Measurements from ENCODE around the gene FBXL7. TPM values are rescaled to one million over a fixed set of nuclear protein-coding genes. Genes with fewer than 3 reads are reported as not detected.
"Not testable (repeated sequence)": the region's sequence is repeated elsewhere in the genome, so short reads cannot be mapped to it uniquely, and the experiment has no call there.

The FBXL7 gene
- total RNA-seq, 1 experiment from 2014 or later = not detected

- Mint-ChIP-seq H3K36me3 (ENCODE audit: insufficient read depth, unreplicated experiment) (no peaks in the 10 kb centered on the region), H3K4me1 (ENCODE audit: insufficient read depth, unreplicated experiment) (no peaks in the 10 kb centered on the region), H3K27me3 (ENCODE audit: insufficient read depth, unreplicated experiment) (no peaks in the 10 kb centered on the region), H3K4me3 (ENCODE audit: unreplicated experiment) (no peak overlapping the region), H3K9me3 (ENCODE audit: unreplicated experiment) (peaks cover 7% of the 10 kb centered on the region), H3K27ac (ENCODE audit: low read depth, unreplicated experiment) (no peak overlapping the region)
- DNase-seq (ENCODE audit: unreplicated experiment) = no peak
- ChIA-PET POLR2A (no interaction called here), CTCF (interaction anchor here (0.7 to 1.1 kb wide), 2 partner anchors 153 to 879 kb away, joined by 3 to 4 read pairs; no protein-coding TSS in a partner anchor)
- BruUV-seq (replicated peaks) = no TSS peak
- TF ChIP-seq, protein P1, sequence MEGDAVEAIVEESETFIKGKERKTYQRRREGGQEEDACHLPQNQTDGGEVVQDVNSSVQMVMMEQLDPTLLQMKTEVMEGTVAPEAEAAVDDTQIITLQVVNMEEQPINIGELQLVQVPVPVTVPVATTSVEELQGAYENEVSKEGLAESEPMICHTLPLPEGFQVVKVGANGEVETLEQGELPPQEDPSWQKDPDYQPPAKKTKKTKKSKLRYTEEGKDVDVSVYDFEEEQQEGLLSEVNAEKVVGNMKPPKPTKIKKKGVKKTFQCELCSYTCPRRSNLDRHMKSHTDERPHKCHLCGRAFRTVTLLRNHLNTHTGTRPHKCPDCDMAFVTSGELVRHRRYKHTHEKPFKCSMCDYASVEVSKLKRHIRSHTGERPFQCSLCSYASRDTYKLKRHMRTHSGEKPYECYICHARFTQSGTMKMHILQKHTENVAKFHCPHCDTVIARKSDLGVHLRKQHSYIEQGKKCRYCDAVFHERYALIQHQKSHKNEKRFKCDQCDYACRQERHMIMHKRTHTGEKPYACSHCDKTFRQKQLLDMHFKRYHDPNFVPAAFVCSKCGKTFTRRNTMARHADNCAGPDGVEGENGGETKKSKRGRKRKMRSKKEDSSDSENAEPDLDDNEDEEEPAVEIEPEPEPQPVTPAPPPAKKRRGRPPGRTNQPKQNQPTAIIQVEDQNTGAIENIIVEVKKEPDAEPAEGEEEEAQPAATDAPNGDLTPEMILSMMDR (IDR thresholded peaks at IDR 0.05; ENCODE audit: unreplicated experiment) = no peak
- intact Hi-C loops (cut with micrococcal nuclease) = no loop called here
These were observed 364.7 kb downstream of the FBXL7 start for GRCh38 chr5:15864536-15865215.

DNA sequence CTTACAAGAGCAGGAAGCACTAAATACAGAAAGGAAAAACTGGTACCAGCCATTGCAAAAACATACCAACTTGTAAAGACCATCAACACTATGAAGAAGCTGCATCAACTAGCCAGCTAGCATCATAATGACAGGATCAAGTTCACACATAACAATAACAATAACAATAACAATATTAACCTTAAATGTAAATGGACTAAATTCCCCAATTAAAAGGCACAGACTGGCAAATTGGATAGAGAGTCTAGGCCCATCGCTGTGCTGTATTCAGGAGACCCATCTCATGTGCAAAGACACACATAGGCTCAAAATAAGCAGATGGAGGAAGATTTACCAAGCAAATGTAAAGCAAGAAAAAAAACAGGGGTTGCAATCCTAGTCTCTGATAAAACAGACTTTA lies 372.3 kb downstream of the FBXL7 start:
- DNase-seq (ENCODE audit: unreplicated experiment); H3K4me1 Mint-ChIP-seq (ENCODE audit: insufficient read depth, unreplicated experiment); H3K27ac Mint-ChIP-seq (ENCODE audit: low read depth, unreplicated experiment); BruUV-seq (replicated peaks); CTCF ChIA-PET; H3K27me3 Mint-ChIP-seq (ENCODE audit: insufficient read depth, unreplicated experiment); intact Hi-C loops (cut with micrococcal nuclease); POLR2A ChIA-PET; H3K4me3 Mint-ChIP-seq (ENCODE audit: unreplicated experiment); H3K36me3 Mint-ChIP-seq (ENCODE audit: insufficient read depth, unreplicated experiment): not testable (repeated sequence)
- H3K9me3 Mint-ChIP-seq (ENCODE audit: unreplicated experiment) = peaks cover 35% of the 10 kb centered on the region

GRCh38 chr5:15877914-15878313 lies 377.9 kb downstream of the FBXL7 start:
- ChIA-PET POLR2A (no interaction called here), CTCF (interaction anchor here (0.8 kb wide), 1 partner anchor 118 kb away, joined by 3 read pairs; no protein-coding TSS in a partner anchor)
- Mint-ChIP-seq H3K27ac (ENCODE audit: low read depth, unreplicated experiment) (no peak overlapping the region), H3K27me3 (ENCODE audit: insufficient read depth, unreplicated experiment) (no peaks in the 10 kb centered on the region), H3K4me3 (ENCODE audit: unreplicated experiment) (no peak overlapping the region), H3K4me1 (ENCODE audit: insufficient read depth, unreplicated experiment) (no peaks in the 10 kb centered on the region), H3K36me3 (ENCODE audit: insufficient read depth, unreplicated experiment) (no peaks in the 10 kb centered on the region), H3K9me3 (ENCODE audit: unreplicated experiment) (peaks cover 7% of the 10 kb centered on the region)
- TF ChIP-seq, protein P1 (IDR thresholded peaks at IDR 0.05; ENCODE audit: unreplicated experiment) = no peak
- DNase-seq (ENCODE audit: unreplicated experiment) = no peak
- intact Hi-C loops (cut with micrococcal nuclease) = no loop called here
- no TSS peak for BruUV-seq (replicated peaks)

DNA sequence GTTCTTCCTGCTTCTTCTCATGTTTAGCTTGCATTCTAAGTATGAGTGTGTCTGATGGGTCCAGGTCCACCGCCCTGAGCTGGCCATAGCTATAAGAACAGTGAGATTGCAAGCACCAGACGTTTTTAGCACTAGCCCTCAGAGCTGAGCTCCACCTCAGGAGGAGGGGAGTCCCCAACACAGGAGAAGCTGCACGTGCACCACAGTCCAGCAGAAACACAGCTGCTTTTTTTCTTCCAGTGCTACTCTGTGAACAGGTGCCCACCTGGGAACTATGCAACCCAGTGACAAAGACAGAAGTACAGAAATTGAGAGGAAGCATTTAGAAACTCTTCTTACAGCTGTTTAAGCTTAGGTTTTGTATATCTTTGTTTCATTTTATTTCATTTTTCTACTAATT lies 380.2 kb downstream of the FBXL7 start:
- no peak overlapping the region for H3K4me3 Mint-ChIP-seq (ENCODE audit: unreplicated experiment)
- TF ChIP-seq, protein P1 (IDR thresholded peaks at IDR 0.05; ENCODE audit: unreplicated experiment) = no peak
- BruUV-seq (replicated peaks) = no TSS peak
- H3K27ac Mint-ChIP-seq (ENCODE audit: low read depth, unreplicated experiment) = no peak overlapping the region
- intact Hi-C loops (cut with micrococcal nuclease) = no loop called here
- POLR2A ChIA-PET = no interaction called here
- H3K4me1 Mint-ChIP-seq (ENCODE audit: insufficient read depth, unreplicated experiment) = no peaks in the 10 kb centered on the region
- H3K27me3 Mint-ChIP-seq (ENCODE audit: insufficient read depth, unreplicated experiment) = no peaks in the 10 kb centered on the region
- no peaks in the 10 kb centered on the region for H3K9me3 Mint-ChIP-seq (ENCODE audit: unreplicated experiment)
- CTCF ChIA-PET = interaction anchor here (0.7 kb wide), 1 partner anchor 451 kb away, joined by 3 read pairs; no protein-coding TSS in a partner anchor
- DNase-seq (ENCODE audit: unreplicated experiment) = no peak
- H3K36me3 Mint-ChIP-seq (ENCODE audit: insufficient read depth, unreplicated experiment) = no peaks in the 10 kb centered on the region
